Measurements from ENCODE around the gene HLA-G. TPM values are rescaled to one million over a fixed set of nuclear protein-coding genes. Genes with fewer than 3 reads are reported as not detected.

Gene HLA-G
- total RNA-seq, 1 experiment from 2014 or later, result not detected

- TF ChIP-seq YY1 (IDR thresholded peaks at IDR 0.05; ENCODE audit: extremely low read depth, insufficient replicate concordance, low read depth, low read length) (no peak), SP1 (IDR thresholded peaks at IDR 0.05; ENCODE audit: low read depth) (no peak), POLR2A (IDR thresholded peaks at IDR 0.05; ENCODE audit: borderline replicate concordance, extremely low read depth, insufficient read depth, insufficient read length) (no peak)
These were observed 33.8 kb upstream of the HLA-G start (continued) for GRCh38 chr6:29793796-29794195.

GRCh38 chr6:29796026-29796425 is 31.6 kb upstream of the HLA-G start:
- DNase-seq (ENCODE audit: low read depth, low spot score) (no peak), ATAC-seq (no peak)
- no peaks in the 10 kb centered on the region for H3K9me2 ChIP-seq (ENCODE audit: insufficient read depth)
- no peaks in the 10 kb centered on the region for H3K9me3 ChIP-seq (ENCODE audit: control insufficient read depth in 1 of 2, insufficient read depth in 1 of 2, low read depth in 1 of 2, low read length in 2 of 2)
- no peak overlapping the region for H3K9ac ChIP-seq (ENCODE audit: low read length)
- no peaks in the 10 kb centered on the region for H3K36me3 ChIP-seq (ENCODE audit: control insufficient read depth in 1 of 2, insufficient read depth in 2 of 2, low read length in 2 of 2)
- ChIA-PET RAD21 (ENCODE audit: low non-redundant PET in 1 of 2, low total read pairs in 2 of 2, uncharacterized antibody in 2 of 2, unreplicated experiment in 2 of 2) (no interaction called here), POLR2A (no interaction called here), CTCF (no interaction called here)
- H3K27me3 ChIP-seq (ENCODE audit: insufficient read depth, low read length), result no peaks in the 10 kb centered on the region
- H3K27ac ChIP-seq (ENCODE audit: low read depth, low read length), result no peak overlapping the region
- H2AFZ ChIP-seq (ENCODE audit: low read depth, low read length, poor library complexity, severe bottlenecking), result no peak overlapping the region
- no peaks in the 10 kb centered on the region for H3K79me2 ChIP-seq (ENCODE audit: insufficient read depth, low read length)
- no peak overlapping the region for H3K4me3 ChIP-seq (replicated peaks in 1 of 2; ENCODE audit: low read depth in 1 of 2, low read length in 2 of 2)
- no peaks in the 10 kb centered on the region for H4K20me1 ChIP-seq (ENCODE audit: insufficient read depth)
- no TSS peak for BruUV-seq (replicated peaks)
- intact Hi-C loops (cut with micrococcal nuclease), result no loop called here
- peaks cover 1 to 24% of the 10 kb centered on the region in 2 experiments for H3K4me1 ChIP-seq (ENCODE audit: control insufficient read depth in 1 of 2, insufficient read depth in 2 of 2, low read length in 2 of 2)
- TF ChIP-seq CBX3 (IDR thresholded peaks at IDR 0.05; ENCODE audit: low read depth) (no peak), POLR2AphosphoS5 (IDR thresholded peaks at IDR 0.05; ENCODE audit: low read depth, low read length) (no peak), ATF3 (IDR thresholded peaks at IDR 0.05) (no peak), CTCF (IDR thresholded peaks at IDR 0.05 in 2 of 3, conservative IDR thresholded peaks at IDR 0.05 in 1 of 3; ENCODE audit: borderline replicate concordance in 1 of 3, insufficient read depth in 1 of 3, low read depth in 2 of 3, low read length in 2 of 3) (no peak), MAX (IDR thresholded peaks at IDR 0.05) (no peak), EGR1 (IDR thresholded peaks at IDR 0.05; ENCODE audit: low read depth) (no peak), FOSL1 (IDR thresholded peaks at IDR 0.05; ENCODE audit: low read depth) (no peak), ZNF274 (IDR thresholded peaks at IDR 0.05; ENCODE audit: low read depth, low read length) (no peak), REST (IDR thresholded peaks at IDR 0.05; ENCODE audit: low read depth) (no peak), ZBTB33 (IDR thresholded peaks at IDR 0.05; ENCODE audit: extremely low read depth, insufficient replicate concordance, low read length) (no peak), SIN3A (IDR thresholded peaks at IDR 0.05; ENCODE audit: low read depth) (no peak), EZH2 (IDR thresholded peaks at IDR 0.05) (no peak), YY1 (IDR thresholded peaks at IDR 0.05; ENCODE audit: extremely low read depth, insufficient replicate concordance, low read depth, low read length) (no peak)
- no peak overlapping the region for H3K4me2 ChIP-seq (ENCODE audit: low read length)

Measured in HCT116 (cell line).